Daoy (cell line): ENCODE measurements around the gene SGMS1. TPM values are rescaled to one million over a fixed set of nuclear protein-coding genes. Genes with fewer than 3 reads are reported as not detected.
"Not testable (repeated sequence)": the region's sequence is repeated elsewhere in the genome, so short reads cannot be mapped to it uniquely, and the experiment has no call there.

Source experiments
- DNase-seq: peaks from one replicate; pipeline ENCODE4 v3.0.0-alpha.2; 2015; ENCODE audit warnings: low read depth
- total RNA-seq: library from RNA; depleted of rRNA; stranded (reverse); fragments of >200 nt; shearing (Covaris generic); gene quantifications from 2 replicates; pipeline ENCODE4 v1.2.3, GENCODE V29; 2014

The SGMS1 gene
- total RNA-seq, 1 experiment from 2014 or later: 13.5 TPM

GRCh38 chr10:50426485-50426884 lies 197.3 kb downstream of the SGMS1 start:
- DNase-seq: no peak

GRCh38 chr10:50425215-50425614 lies 198.5 kb downstream of the SGMS1 start:
- not testable (repeated sequence) for DNase-seq

- DNase-seq: no peak
Observed at GRCh38 chr10:50423448-50423847, 200.3 kb downstream of the SGMS1 start.

- DNase-seq: no peak
Observed at GRCh38 chr10:50422259-50422658, 201.5 kb downstream of the SGMS1 start.

- DNase-seq: peak; percentile 35
Observed at GRCh38 chr10:50421026-50421719, 202.6 kb downstream of the SGMS1 start.

GRCh38 chr10:50420196-50420595 lies 203.6 kb downstream of the SGMS1 start:
- DNase-seq: no peak

GRCh38 chr10:50419756-50420155 lies 204.0 kb downstream of the SGMS1 start:
- no peak for DNase-seq

GRCh38 chr10:50419091-50419490 lies 204.7 kb downstream of the SGMS1 start:
- no peak for DNase-seq

- peak; percentile 85 for DNase-seq
Observed at GRCh38 chr10:50417886-50418830, 205.6 kb downstream of the SGMS1 start.

GRCh38 chr10:50417486-50417885 lies 206.3 kb downstream of the SGMS1 start:
- peak; percentile 12 for DNase-seq

- no peak for DNase-seq
Observed at GRCh38 chr10:50416881-50417280, 206.9 kb downstream of the SGMS1 start.

GRCh38 chr10:50416181-50416824 lies 207.5 kb downstream of the SGMS1 start:
- no peak for DNase-seq

- no peak for DNase-seq
Observed at GRCh38 chr10:50415292-50415691, 208.5 kb downstream of the SGMS1 start.

- no peak for DNase-seq
Observed at GRCh38 chr10:50410066-50410811, 213.5 kb downstream of the SGMS1 start.

GRCh38 chr10:50407076-50407801 lies 216.5 kb downstream of the SGMS1 start:
- no peak for DNase-seq

- no peak for DNase-seq
Observed at GRCh38 chr10:50406457-50407070, 217.2 kb downstream of the SGMS1 start.

- DNase-seq: no peak
Observed at GRCh38 chr10:50405723-50406122, 218.0 kb downstream of the SGMS1 start.

- DNase-seq: no peak
Observed at GRCh38 chr10:50404021-50404773, 219.6 kb downstream of the SGMS1 start.

- DNase-seq: no peak
Observed at GRCh38 chr10:50403074-50403473, 220.7 kb downstream of the SGMS1 start.

GRCh38 chr10:50402466-50402865 lies 221.3 kb downstream of the SGMS1 start:
- no peak for DNase-seq
